Fibroblast of lung (primary cell): Measurements from ENCODE around the gene ANKS1A. TPM values are rescaled to one million over a fixed set of nuclear protein-coding genes. Genes with fewer than 3 reads are reported as not detected.

Source experiments
- DNase-seq, 2 donors: peaks; one replicate each; pipeline versions ENCODE4 v3.0.0 to v3.0.0-alpha.2; 2010; ENCODE audit warnings: low read depth in 2 of 2
- H2AFZ ChIP-seq: 2 replicates; pipeline ENCODE4 v1.5.1; 2012; ENCODE audit warnings: low read length, control low read depth, inconsistent platforms
- H3K27ac ChIP-seq: 2 replicates; pipeline ENCODE4 v1.5.1; 2011; ENCODE audit warnings: low read length, control low read depth; ENCODE audit not compliant: insufficient read depth
- H3K27me3 ChIP-seq: 2 replicates; pipeline ENCODE4 v1.5.1; 2011; ENCODE audit warnings: mild to moderate bottlenecking, low read length; ENCODE audit not compliant: control insufficient read depth, insufficient read depth
- H3K36me3 ChIP-seq: 2 replicates; pipeline ENCODE4 v1.5.1; 2011; ENCODE audit warnings: low read length; ENCODE audit not compliant: control insufficient read depth, insufficient read depth
- H3K4me1 ChIP-seq: 2 replicates; pipeline ENCODE4 v1.5.1; 2011; ENCODE audit warnings: low read length; ENCODE audit not compliant: control insufficient read depth, insufficient read depth; ENCODE audit errors: extremely low read depth
- H3K4me2 ChIP-seq: 2 replicates; pipeline ENCODE4 v1.5.1; 2011; ENCODE audit warnings: low read length, control low read depth; ENCODE audit not compliant: insufficient read depth; ENCODE audit errors: extremely low read depth
- H3K4me3 ChIP-seq, 4 experiments: fragments of 200-600 bp in 1 of 4; sonication (generic) in 1 of 4; replicated peaks in 1 of 4; 2 replicates each; pipeline ENCODE4 v1.5.1; 2011 to 2016; ENCODE audit warnings: low read length in 4 of 4, low read depth in 3 of 4, mild to moderate bottlenecking in 3 of 4, control low read depth in 2 of 4, inconsistent platforms in 1 of 4, mixed read lengths in 1 of 4; ENCODE audit not compliant: insufficient read depth in 1 of 4; ENCODE audit errors: control extremely low read depth in 1 of 4
- H3K79me2 ChIP-seq: 2 replicates; pipeline ENCODE4 v1.5.1; 2012; ENCODE audit warnings: mild to moderate bottlenecking, low read length, inconsistent platforms; ENCODE audit not compliant: control insufficient read depth, insufficient read depth
- H3K9ac ChIP-seq: 2 replicates; pipeline ENCODE4 v1.5.1; 2011; ENCODE audit warnings: mild to moderate bottlenecking, low read length, control low read depth; ENCODE audit not compliant: insufficient read depth
- H3K9me3 ChIP-seq: 2 replicates; pipeline ENCODE4 v1.5.1; 2012; ENCODE audit warnings: low read depth, low read length; ENCODE audit not compliant: control insufficient read depth, insufficient read depth
- H4K20me1 ChIP-seq: 2 replicates; pipeline ENCODE4 v1.5.1; 2011; ENCODE audit warnings: low read length; ENCODE audit not compliant: control insufficient read depth, insufficient read depth; ENCODE audit errors: extremely low read depth
- CTCF ChIP-seq, 2 donors: IDR thresholded peaks in 1 of 2; conservative IDR thresholded peaks in 1 of 2; 1 replicate in 1 of 2; 2 replicates in 1 of 2; pipeline ENCODE4 v1.5.1; 2011 to 2012; ENCODE audit warnings: low read length in 2 of 2, control low read depth in 1 of 2, inconsistent platforms in 1 of 2, low read depth in 1 of 2, mild to moderate bottlenecking in 1 of 2
- EZH2 ChIP-seq: IDR thresholded peaks from 2 replicates; pipeline ENCODE4 v1.5.1; 2012; ENCODE audit warnings: low read length, control low read depth, mild to moderate bottlenecking; ENCODE audit errors: missing control alignments
- polyA plus RNA-seq, 2 donors: library from polyadenylated mRNA; depleted of rRNA in 1 of 2; stranded (reverse) in 1 of 2; unstranded in 1 of 2; fragments of >200 nt; gene quantifications; 2 replicates each; pipeline ENCODE4 v1.2.1, GENCODE V29; 2011 to 2012; ENCODE audit warnings: missing spikeins in 1 of 2
- total RNA-seq: library from RNA; depleted of rRNA; stranded (reverse); fragments of >200 nt; gene quantifications from 2 replicates; pipeline ENCODE4 v1.2.1, GENCODE V29; 2014

The ANKS1A gene
- total and polyA plus RNA-seq, 2 donors (not counting 1 experiment from before 2014, with no cell fraction given), result 3.6 to 7.8 TPM

GRCh38 chr6:34979994-34980393 is 90.9 kb downstream of the ANKS1A start:
- H3K27me3 ChIP-seq, result no peaks in the 10 kb centered on the region
- H3K4me3 ChIP-seq, result no peak overlapping the region
- H3K4me1 ChIP-seq, result peaks cover 4% of the 10 kb centered on the region
- no peaks in the 10 kb centered on the region for H3K9me3 ChIP-seq
- DNase-seq, result no peak
- TF ChIP-seq EZH2 (no peak), CTCF (conservative IDR thresholded peaks at IDR 0.05 in 1 of 2, IDR thresholded peaks at IDR 0.05 in 1 of 2; ENCODE audit: low read depth in 1 of 2, low read length in 2 of 2) (no peak)
- H3K9ac ChIP-seq, result no peak overlapping the region
- H2AFZ ChIP-seq, result no peak overlapping the region
- H4K20me1 ChIP-seq, result no peaks in the 10 kb centered on the region
- no peaks in the 10 kb centered on the region for H3K36me3 ChIP-seq
- no peaks in the 10 kb centered on the region for H3K79me2 ChIP-seq
- H3K4me2 ChIP-seq, result no peak overlapping the region
- H3K27ac ChIP-seq, result no peak overlapping the region

GRCh38 chr6:34981366-34981765 is 92.3 kb downstream of the ANKS1A start:
- Histone ChIP-seq H4K20me1 (no peaks in the 10 kb centered on the region), H3K4me1 (peaks cover 4% of the 10 kb centered on the region), H3K9me3 (no peaks in the 10 kb centered on the region), H3K9ac (no peak overlapping the region), H3K27me3 (no peaks in the 10 kb centered on the region), H3K4me2 (no peak overlapping the region), H3K36me3 (no peaks in the 10 kb centered on the region), H2AFZ (no peak overlapping the region), H3K79me2 (no peaks in the 10 kb centered on the region), H3K27ac (no peak overlapping the region), H3K4me3 (no peak overlapping the region)
- TF ChIP-seq EZH2 (no peak), CTCF (conservative IDR thresholded peaks at IDR 0.05 in 1 of 2, IDR thresholded peaks at IDR 0.05 in 1 of 2; ENCODE audit: low read depth in 1 of 2, low read length in 2 of 2) (no peak)
- no peak for DNase-seq

DNA sequence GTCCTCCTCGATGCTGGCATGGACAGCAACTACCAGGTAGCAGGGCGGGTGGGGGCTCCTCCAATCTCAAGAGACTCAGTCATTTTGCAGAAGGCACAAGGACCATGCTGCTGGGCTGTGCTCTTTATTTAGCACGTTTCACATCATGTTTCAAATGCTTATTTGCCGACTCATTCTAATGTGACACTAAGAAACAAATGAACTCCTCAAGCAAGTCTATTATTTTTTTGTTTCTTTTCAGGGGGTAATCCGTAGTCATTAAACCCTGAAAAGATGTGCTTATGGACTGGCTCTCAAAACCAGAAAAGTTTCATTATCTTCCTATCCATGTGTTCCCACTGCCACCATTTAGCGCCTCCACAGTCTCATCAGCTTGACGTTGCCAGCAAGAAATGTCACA is 92.9 kb downstream of the ANKS1A start:
- no peak overlapping the region for H3K4me2 ChIP-seq
- no peak overlapping the region for H2AFZ ChIP-seq
- no peak overlapping the region for H3K4me3 ChIP-seq
- no peaks in the 10 kb centered on the region for H3K27me3 ChIP-seq
- peak; percentile 29 to 53 for DNase-seq
- no peaks in the 10 kb centered on the region for H3K36me3 ChIP-seq
- no peak overlapping the region for H3K9ac ChIP-seq
- no peaks in the 10 kb centered on the region for H3K79me2 ChIP-seq
- H3K9me3 ChIP-seq, result no peaks in the 10 kb centered on the region
- H3K27ac ChIP-seq, result no peak overlapping the region
- no peaks in the 10 kb centered on the region for H4K20me1 ChIP-seq
- peaks cover 4% of the 10 kb centered on the region for H3K4me1 ChIP-seq
- TF ChIP-seq EZH2, result no peak
- TF ChIP-seq CTCF (conservative IDR thresholded peaks at IDR 0.05 in 1 of 2, IDR thresholded peaks at IDR 0.05 in 1 of 2; ENCODE audit: low read depth in 1 of 2, low read length in 2 of 2), result no peak
